ENCODE measurements around the gene IL12A.

GRCh38 chr3:159953325-159954085 lies 35.1 kb upstream of the IL12A start:
- TF ChIP-seq POLR2A (IDR thresholded peaks at IDR 0.05) (no peak), CTCF (IDR thresholded peaks at IDR 0.05) (no peak), POLR2AphosphoS5 (IDR thresholded peaks at IDR 0.05) (no peak)
